HL-60/S4 (cell line): ENCODE data around the gene GGA3.
"Not testable (repeated sequence)": the region's sequence is repeated elsewhere in the genome, so short reads cannot be mapped to it uniquely, and the experiment has no call there.

Experiments
- in situ Hi-C: fragments of 300-500 bp; cut with MboI; formaldehyde crosslinking; loops from 2 replicates; pipeline ENCODE4 v1.14.3; 2022; ENCODE audit warnings: low sequenced_read_pairs

Gene GGA3

DNA sequence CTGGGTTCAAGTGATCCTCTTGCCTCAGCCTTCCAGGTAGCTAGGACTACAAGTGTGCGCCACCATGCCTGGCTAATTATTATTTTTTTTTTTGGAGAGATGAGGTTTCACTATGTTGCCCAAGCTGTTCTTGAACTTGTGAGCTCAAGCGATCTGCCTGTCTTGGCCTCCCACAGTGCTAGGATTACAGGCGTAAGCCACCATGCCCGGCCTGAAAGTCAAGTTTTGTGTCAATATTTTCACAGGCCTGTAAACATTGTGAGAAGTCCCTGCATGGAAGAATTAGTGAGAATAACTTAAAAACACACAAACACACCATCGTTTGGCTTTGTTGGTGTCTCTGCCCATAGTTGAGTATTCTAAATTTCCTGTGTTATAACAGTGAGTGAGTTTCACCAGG lies 33.7 kb downstream of the GGA3 start:
- in situ Hi-C loops, result no loop called here

DNA sequence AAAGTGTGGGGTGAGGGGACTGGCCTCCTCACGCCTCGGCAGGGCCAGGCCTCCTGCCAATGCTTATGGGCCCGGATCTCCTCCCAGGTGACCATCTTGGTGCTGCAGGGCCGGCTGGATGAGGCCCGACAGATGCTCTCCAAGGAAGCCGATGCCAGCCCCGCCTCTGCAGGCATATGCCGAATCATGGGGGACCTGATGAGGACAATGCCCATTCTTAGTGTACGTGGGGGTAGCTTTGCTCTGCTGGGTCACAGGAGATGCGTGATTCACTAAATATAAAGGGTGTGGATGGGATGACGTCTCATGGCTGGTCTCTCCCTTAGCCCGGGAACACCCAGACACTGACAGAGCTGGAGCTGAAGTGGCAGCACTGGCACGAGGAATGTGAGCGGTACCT lies 36.4 kb downstream of the GGA3 start:
- in situ Hi-C loops, result no loop called here

DNA sequence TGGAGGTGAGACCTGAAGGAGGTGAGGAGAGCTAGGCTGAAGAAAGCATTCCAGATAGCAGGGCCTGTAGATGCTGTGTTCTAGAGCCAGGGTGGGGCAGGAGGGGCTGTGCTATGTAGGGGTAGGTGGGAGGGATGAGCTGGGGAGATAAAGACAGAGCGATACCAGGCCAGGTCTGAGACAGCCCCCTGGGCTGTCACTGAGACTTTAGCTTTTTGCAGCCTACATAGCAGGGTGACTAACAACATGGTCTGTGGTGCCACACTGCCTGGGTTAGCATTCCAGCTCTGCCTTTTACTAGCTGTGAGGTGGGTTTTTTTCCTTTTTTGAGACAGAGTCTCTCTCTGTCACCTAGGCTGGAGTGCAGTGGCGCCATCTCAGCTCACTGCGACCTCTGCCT lies 41.6 kb downstream of the GGA3 start:
- in situ Hi-C loops, result no loop called here

DNA sequence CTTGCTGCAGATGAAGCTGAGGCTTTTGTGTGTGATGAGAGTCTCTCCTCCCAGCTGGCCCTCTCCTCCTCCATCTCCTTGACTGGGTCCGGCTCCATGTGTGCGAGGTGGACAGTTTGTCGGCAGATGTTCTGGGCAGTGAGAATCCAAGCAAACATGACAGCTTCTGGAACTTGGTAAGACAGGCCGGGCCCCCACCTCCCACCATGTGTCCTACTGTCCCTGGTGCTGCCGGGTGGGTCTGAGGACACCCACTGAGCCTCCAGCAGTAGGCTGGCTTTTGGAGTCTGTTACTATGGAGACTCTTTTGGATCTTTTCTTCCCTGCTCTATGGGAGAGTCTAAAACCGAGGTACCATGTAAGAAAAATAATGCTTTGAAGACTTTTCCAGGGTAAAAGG lies 43.3 kb downstream of the GGA3 start:
- in situ Hi-C loops, result no loop called here

DNA sequence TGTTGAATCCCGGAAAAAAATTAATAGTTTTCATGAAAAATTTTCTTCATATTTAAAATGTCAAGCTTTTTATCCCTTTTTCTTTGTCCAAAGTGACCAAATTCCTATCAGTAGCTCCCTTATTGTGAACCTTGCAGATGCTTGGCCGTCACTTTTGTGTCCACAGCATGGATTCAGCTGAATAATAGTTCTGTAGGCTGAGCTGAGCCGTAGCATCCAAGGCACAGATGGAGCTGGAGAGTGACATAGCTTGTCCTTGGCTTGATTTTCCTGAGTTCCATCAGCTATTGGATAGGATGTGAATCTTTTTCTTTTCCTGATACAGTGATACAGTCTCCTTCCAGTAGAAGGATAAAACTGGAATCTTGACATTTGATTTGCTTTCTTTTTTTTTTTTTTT lies 52.3 kb downstream of the GGA3 start:
- in situ Hi-C loops, result no loop called here

DNA sequence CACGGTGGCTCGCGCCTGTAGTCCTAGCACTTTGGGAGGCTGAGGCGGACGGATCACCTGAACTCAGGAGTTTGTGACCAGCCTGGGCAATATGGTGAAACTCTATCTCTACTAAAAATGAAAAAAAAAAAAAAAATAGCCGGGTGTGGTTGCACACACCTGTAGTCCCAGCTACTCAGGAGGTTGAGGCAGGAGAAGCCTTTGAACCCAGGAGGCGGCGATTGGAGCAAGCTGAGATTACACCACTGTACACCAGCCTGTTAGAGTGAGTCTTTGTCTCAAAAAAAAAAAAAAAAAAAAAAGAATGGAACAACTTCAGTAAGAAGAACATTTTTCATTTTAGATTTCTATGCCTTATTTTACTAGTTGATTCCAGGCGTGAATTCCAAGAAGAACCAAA lies 53.2 kb downstream of the GGA3 start:
- in situ Hi-C loops, result no loop called here

DNA sequence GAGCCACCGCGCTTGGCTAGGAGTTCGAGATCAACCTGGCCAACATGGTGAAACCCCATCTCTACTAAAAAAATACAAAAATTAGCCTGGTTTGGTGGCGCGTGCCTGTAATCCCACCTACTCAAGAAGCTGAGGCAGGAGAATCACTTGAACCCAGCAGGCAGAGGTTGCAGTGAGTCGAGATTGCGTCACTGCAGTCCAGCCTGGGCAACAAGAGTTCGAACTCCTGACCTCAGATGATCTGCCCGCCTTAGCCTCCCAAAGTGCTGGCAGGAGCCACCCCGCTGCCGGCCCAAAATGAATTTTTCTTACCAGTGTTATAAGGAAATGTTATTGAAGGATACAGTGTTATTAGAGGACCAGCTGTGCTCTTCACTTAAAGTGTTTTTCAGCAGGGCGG lies 53.6 kb downstream of the GGA3 start:
- in situ Hi-C loops, result no loop called here

DNA sequence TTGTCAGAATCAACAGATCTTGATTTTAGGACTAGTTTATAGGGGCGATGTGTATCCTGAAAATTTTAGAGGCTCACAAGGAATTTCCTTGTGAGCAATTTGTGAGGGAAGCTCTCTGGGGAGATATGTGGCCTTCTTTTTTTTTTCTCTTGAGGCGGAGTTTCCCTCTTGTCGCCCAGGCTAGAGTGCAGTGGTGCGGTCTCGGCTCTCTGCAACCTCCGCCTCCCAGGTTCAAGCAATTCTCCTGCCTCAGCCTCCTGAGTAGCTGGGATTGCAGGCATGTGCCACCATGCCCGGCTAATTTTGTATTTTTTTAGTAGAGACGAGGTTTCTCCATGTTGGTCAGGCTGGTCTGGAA lies 54.4 kb downstream of the GGA3 start:
- in situ Hi-C loops, result not testable (repeated sequence)

DNA sequence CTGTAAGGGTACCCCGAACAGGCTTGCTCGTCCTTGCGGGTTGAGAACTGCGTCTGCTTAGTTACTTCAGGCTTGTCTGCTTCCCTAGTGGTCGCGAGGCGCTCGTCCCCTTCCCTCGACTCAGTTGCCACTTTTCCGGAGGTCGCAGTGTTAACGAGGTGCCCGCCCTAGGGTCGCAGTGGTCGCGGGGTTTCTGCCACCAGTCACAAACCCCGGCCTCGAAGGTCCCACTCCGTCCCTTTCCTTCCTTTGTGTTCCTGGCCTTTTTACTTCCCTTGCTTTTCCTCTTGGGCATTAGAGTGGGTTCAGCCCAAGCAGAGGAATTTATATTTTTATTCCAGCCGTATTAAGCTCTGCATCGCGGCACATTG lies 55.6 kb downstream of the GGA3 start:
- in situ Hi-C loops, result no loop called here

DNA sequence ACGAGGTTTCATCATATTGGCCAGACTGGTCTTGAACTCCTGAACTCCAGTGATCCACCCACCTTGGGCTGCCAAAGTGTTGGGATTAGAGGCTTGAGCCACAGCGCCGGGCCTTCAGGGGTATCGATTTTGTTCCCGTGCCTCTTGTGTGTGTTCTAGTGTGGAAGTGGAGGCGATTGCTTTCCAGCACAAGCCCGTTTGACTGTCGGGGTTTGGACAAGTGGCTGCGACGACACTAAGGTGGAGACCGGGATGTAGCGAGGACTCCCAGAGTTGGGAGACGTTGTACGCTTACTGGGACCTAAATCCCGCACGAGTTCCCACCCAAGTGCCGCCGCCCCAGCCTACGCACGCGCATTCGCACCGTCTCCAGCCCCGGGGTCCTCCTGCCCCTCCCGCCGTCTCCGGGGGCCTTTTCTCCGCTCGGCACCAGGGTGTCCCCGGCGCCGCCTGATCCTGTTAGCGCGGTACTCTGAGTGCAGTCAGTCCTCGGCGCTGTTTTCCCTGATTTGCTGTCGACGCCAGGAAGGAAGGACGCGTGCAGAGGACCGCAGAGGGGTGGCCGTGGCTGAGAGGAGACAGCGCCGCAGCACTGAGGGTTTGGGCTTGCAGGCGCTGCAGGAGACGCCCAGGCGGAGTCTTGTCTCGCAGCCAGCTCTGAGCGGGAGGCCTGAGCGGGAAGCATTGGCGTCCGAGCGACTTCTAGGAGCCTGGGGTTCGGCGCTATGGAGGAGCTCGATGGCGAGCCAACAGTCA lies 56.2 kb downstream of the GGA3 start, which contains the start of gene NUP85:
NUP85 (plus strand) TSS at position 643 of the 756 bp plus-strand sequence; CDS start at position 726, 83 bp downstream.
- in situ Hi-C loops, result no loop called here

DNA sequence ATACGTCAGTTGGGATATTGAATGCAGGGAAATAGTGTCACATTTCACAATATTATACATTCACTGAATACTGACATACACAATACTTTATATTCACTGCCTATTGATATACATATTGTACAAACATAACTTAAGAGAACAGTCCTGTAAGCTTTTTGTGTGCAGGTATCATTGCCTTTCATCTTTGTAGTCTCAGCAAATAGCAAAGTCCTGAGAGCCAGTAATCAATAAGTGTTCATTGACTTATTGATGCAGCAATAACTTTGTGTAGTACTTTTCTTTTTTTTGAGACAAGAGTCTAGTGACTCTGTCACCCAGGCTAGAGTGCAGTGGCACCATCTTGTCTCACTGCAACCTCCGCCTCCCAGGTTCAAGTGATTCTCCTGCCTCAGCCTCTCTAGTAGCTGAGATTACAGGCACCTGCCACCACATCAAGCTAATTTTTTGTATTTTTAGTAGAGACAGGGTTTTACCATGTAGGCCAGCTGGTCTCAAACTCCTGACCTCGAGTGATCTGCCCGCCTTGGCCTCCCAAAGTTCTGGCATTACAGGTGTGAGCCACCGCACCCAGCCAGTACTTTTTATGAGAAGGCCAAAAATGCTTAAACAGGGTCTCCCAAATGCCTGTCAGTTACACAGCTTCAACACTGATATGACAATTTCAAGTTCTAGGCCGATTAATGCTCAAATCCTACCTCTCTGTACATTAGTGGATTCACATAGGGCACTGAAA lies 61.4 kb downstream of the GGA3 start:
- in situ Hi-C loops, result loop anchor here (10.0 kb wide), 1 partner anchor 235 kb away; no protein-coding TSS in a partner anchor

DNA sequence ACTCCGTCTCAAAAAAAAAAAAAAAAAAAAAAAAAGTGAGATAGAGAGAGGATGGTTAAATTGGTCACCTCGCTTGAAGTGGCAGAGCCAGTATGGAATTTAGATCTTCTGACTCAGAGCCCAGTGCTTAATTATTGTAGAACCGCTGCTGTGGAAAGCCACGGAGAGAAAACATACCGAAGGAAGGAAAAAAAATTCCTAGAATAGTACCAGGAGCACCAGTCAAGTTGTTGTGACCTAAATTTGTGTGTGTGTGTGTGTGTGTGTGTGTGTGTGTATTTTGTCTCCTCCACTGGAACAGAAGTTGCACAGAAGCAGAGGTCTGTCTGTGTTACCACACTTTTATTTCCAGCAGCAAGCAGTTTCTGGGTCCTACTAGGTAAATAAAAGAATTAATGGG lies 66.5 kb downstream of the GGA3 start:
- in situ Hi-C loops, result loop anchor here (10.0 kb wide), 1 partner anchor 230 kb away; no protein-coding TSS in a partner anchor

DNA sequence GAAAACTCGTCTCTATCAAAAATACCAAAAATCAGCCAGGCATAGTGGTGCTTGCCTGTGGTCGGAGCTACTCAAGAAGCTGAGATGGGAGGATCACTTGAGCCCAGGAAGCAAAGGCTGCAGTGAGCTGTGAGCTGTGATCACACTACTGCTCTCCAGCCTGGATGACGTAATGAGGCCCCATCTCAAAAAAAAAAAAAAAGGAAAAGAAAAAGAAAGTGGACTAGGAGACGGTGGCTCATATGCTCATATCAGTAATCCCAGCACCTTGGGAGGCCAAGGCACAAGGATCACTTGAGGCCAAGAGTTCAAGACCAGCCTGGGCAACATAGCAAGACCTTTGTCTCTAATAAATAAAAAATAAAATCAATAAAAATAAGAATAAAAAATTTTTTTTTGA lies 69.8 kb downstream of the GGA3 start:
- in situ Hi-C loops, result loop anchor here (10.0 kb wide), 1 partner anchor 227 kb away; no protein-coding TSS in a partner anchor

DNA sequence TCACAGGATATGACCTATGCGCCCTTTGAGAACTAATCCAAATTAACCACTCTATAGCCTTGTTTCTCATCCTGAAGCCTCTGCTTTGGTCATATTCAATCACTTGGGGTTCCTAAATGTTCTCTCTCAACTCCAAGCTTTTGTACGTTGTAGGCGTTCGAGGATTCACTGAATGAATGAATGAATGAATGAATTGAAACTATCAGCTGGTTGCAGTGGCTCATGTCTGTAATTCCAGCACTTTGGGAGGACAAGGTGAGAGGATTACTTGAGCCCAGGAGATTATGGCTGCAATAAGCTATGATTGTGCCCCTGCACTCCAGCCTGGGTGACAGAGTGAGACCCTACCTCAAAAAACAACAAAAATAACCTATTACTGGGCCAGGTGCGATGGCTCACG lies 72.8 kb downstream of the GGA3 start:
- in situ Hi-C loops, result no loop called here
